NCI-H526 (cell line): ENCODE results near the gene UGGT2.
"Not testable (repeated sequence)": the region's sequence is repeated elsewhere in the genome, so short reads cannot be mapped to it uniquely, and the experiment has no call there.

Experiments
- DNase-seq, 2 experiments: peaks; one replicate each; lab custom pipeline; 2025; lab: John Stamatoyannopoulos, UW

UGGT2 gene

DNA sequence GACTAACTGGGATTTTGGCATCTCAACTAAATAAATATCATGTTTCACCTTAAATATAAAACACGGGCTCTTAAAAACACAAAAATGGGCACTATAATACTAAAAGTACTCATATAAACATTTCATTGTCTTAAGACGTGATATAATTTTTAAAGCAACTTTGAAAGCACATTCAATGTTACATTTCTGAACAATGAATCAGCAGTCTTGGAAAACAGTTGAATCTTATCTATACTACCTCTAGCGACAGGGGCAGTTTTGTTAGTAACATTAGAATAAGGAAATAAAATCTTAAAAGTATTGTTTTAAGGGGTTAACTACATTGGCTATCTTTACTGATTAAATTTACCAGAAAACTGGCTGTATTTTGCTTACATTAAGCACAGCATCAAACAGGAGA, 156.9 kb downstream of the UGGT2 start:
- no peak for DNase-seq

DNA sequence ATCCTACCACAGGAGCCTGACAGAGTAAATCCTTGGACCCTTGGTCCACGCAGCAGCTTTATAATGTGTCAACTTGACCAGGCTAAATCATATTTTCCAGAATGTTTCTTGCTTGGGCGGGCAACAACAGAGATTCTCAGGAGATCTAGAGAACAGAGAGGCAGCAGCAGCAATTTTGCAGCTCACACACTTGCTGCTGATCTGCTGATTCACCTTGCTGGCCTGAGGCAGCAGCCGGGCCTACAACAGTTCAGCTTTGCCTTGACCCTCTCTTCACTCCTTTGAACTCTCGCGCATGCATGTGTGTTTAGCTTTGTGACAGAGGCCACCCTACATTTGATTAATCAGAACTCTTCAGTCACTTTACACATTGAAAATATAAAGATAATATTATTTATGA, 159.3 kb downstream of the UGGT2 start:
- DNase-seq = no peak

DNA sequence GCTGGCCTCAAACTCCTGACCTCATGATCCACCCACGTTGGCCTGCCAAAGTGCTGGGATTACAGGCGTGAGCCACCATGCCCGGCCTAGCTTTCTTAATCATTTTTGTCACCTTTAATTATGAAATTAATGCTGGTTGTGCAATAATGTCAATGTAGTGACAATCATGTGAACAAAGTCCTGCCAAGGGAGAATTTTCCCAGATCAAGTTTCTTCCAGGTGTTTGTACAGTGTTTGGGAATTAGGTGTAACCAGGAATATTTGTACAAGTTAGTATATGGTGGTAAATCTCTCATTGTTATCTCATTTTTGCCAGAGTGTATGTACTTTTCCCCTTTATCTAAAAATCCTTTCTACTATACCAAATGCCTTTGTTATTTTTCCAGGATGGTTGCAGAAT, 171.1 kb downstream of the UGGT2 start:
- DNase-seq = no peak

DNA sequence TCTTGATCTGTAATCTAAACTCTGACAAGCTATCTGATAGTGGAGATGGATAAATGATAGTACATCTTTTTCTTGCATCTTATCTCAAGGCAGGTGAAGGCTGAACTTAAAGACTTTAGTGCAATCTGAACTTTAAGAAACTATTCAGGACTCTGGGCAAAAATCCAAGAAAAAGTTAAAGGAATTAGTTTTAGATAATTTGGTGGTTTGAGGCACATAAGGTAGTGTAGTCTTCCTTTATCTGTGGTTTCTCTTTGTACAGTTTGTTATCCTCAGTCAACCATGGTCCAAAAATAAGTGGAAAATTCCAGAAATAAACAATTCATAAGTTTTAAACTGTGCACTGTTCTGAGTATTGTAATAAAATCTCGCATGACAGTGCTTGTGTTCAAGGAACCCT, 172.9 kb downstream of the UGGT2 start:
- DNase-seq = no peak

DNA sequence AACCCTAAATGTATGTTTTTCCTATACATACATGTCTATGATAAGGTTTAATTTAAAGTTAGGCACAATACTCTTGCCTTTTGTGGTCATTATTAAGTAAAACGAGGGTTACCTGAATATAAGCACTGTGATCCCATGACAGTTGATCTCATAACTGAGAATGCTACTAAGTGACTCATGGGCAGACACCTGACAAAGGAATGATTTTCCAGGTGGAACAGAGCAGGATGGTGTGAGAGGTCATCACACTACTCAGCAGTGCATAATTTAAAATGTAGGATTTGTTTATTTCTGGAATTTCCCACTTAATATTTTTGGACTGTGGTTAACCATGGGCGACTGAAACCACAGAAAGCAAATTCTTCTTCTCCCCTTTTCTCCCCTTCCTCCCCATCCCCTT, 178.9 kb downstream of the UGGT2 start:
- no peak for DNase-seq

DNA sequence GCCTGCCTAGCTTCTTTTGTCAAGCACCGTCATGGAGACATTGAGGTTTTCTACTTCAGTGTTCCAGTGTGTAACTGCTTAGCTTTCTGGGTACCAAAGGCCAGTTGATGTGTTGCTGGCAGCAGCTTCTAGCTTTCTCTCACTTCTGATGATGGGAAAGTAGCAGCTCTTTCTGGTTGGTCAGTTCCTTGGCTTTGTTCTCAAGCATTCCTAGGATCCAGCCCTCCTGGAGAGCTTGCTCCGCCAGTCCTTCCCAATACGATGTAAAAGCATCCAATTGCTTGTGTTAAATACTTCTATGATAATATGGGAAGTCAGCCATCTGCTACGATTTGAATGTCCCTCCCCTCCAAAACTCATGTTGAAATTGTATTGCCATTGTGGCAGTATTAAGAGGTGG, 182.8 kb downstream of the UGGT2 start:
- no peak for DNase-seq

DNA sequence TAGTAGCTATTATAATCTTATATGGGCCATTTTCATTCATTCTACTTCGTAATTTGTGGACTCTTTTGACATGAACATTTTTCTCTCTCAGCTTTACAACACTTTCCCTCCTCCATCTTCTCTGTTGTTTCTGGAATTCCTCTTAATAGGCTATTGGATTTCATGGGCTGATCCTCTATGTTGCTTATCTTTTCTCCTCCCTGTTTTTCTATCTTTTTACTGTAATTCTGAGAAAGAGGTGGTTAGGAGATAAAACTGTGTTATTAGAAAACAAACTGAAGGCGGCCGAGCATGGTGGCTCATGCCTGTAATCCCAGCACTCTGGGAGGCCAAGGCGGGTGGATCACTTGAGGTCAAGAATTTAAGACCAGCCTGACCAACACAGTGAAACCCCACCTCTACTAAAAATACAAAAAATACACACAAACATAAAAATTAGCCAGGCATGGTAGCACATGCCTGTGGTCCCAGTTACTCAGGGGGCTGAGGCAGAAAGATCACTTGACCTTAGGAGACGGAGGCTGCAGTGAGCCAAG, 188.1 kb downstream of the UGGT2 start:
- no peak for DNase-seq

DNA sequence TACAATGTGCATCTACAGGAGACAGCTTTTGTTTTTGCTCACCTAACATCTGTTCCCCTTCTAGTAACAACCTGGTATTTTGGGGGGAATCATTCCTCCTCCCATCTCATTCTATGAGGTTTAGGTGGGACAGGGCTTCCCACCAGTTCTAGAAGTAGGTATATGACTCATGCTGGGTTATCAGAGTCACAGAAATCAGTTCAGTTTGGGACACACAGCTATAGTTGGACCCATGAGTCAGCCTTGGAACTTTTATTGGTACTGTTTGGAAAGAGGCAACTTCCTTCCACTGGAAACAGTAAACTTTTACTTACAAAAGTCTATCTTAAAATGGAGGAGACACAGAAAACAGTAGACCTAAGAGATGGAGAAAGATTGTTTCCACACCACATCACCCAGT, 190.8 kb downstream of the UGGT2 start:
- DNase-seq = no peak

DNA sequence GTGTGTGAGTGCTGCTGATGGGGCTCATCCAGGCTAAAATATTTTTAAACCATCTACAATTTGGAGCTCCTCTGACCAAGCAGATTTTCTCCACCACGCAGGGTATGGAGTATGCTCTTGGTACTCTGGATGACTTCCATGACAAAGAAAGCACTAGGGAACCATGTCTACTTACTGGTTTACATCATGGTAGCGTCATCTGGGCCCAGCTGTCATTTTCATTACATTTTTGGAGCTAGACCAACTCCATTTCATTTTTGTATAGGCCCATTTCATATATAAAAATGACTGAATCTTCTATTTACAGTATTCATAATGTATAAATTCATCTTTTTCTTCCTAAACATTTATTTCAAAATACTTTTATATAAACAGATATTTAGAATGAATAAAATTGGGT, 191.9 kb downstream of the UGGT2 start:
- DNase-seq = no peak

DNA sequence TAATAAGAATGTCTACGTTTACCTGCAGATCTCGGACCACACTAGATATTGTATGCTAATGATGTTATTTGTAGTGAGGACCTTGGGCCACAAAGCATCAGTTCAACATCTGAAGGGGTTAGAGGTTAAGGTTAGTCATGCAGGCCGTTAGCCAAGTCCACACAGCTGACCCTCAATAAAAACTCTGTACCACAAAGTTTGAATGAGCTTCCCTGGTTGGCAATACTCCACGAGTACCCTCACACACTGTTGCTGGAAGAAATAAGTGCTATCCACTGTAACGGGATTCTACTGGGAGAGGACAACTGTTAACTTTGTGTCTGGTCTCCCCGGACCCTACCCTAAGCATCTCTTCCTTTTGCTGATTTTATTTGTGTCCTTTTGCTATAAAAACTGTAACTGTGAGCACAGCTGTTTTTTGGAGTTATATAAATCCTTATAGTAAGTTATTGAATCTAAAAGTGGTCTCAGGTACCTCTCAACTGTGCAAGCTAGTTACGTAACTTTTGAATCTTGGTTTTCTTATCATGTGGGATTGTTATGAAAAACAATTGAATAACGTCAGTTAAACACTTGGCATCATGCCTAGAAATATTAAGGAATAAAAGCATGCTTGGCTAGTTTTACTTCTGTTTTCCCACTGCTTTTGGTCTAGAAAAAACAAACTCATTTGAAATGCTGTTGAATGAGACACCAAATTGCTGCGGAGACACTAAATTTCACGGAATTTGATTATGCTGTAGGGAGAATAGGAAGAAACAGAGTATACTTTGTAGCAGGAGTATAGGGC, 194.7 kb downstream of the UGGT2 start:
- no peak for DNase-seq

DNA sequence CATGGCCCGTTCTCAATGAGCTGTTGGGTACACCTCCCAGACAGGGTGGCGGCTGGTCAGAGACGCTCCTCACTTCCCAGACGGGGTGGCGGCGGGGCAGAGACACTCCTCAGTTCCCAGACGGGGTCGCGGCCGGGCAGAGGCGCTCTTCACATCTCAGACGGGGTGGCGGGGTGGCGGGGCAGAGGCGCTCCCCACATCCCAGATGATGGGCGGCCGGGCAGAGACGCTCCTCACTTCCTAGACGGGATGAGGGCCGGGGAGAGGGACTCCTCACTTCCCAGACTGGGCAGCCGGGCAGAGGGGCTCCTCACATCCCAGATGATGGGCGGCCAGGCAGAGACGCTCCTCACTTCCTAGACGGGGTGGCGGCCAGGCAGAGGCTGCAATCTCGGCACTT, 207.5 kb downstream of the UGGT2 start:
- not testable (repeated sequence) for DNase-seq

DNA sequence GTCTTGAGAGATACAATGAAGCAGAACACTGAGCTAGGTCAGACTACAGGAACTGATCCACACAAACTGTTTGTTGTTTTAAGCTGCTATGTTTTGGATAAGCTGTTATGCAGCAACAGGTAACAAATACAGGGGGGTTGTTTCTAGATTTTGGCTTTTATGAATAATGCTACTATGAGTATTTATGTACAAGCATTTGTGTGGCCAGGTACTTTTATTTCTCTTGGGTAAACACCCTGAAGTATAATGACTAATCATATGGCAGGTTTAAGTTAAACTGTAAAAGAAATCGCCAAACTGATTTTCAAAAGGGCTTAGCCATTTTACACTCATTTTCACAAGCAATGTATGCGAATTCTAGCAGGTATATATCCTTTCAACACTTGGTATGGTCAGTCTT, 210.3 kb downstream of the UGGT2 start:
- no peak for DNase-seq

DNA sequence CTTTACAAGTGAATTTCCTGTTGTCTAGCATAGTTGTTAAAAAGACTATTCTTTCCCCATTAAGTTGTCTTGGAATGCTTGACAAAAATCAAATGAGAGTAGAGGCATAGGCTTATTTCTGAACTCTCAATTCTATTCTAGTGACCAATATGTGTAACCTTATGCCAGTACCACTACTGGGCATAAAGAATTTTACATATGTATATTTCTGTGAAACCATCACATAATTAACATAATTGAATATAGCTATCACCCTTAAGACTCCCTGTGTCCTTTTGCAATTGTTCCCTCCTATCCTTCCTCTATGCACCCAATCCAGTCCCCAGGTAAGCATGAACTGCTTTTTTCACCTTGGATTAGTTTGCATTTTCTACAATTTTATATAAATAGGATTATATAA, 211.3 kb downstream of the UGGT2 start:
- no peak for DNase-seq

DNA sequence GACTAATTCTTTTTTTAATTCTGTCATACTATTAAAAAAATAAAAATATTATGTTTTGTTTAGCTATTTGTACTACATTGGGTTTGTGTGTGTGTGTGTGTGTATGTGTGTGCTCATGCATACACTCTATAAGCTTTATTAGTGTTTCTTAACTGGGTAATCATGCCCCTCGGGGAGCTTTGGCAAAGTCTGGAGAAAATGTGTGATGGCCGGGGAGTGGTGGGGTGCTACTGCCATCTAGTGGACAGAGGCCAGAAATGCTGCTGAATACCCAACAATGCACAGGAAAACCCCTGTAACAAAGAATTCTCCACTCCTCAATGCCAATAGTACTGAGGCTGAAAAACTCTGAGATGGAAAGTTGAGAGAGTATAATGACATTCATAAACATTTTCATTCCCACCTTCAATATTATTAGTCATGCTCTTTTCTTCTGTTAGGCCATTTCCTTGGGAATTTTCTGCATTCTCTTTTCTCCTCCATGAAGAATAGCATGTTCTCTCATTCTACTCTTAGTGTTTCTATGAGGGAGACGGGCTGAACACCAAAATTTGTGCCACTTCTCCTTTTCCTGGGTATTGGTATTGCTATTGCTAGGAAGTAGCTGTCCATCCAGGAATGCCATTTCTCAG, 219.0 kb downstream of the UGGT2 start:
- peak; percentile 59 to 84 for DNase-seq

DNA sequence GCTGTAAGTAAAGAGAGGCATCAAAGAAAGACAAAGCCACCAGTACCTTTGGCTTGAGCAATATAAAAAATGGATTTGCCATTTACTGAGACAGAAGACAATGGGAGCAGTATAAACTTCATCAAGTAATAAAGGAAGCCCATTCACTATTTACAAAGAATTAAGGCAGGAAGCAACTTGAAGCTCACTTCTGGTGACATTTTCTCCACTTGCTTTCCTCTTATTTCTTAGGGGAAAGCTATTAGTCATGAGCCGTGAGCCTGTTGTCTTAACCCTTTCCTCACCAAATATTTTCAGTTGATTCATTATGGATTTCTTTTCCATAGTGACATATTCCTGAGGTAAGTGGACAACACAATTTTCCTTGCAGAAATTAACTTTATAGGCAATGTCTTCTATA, 219.5 kb downstream of the UGGT2 start:
- DNase-seq = no peak

DNA sequence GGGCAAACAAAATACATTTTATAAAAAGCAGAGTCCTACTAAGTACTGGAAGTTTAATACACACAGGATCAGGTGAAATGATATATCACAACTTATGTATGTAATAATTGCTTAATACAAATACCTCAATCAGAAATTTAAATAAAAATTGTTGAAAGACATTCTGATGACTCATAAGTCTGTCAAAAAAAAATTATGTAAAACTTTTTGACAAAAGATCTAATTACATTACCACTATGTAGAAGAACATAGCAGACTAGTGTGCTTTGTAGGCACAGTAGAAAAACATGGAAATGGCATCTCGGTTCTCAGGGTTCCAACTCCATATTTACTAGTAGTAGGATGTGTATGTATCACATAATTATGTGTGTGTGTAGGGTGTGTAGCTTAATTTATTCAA, 220.1 kb downstream of the UGGT2 start:
- DNase-seq = no peak

DNA sequence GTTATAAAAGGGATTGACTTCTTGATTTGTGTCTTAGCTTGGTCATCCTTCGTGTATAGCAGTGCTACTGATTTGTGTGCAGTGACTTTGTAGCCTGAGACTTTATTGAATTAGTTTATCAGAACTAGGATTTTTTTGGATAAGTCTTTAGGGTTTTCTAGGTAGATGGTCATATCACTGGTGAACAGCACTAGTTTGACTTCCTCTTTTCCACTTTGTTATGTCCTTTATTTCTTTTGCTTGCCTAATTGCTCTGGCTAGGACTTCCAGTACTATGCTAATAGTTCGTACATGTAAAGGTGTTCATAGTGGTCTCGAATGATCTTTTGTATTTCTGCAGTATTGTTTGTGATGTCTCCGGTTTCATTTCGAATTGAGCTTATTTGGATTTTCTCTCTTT, 230.9 kb downstream of the UGGT2 start:
- no peak for DNase-seq

DNA sequence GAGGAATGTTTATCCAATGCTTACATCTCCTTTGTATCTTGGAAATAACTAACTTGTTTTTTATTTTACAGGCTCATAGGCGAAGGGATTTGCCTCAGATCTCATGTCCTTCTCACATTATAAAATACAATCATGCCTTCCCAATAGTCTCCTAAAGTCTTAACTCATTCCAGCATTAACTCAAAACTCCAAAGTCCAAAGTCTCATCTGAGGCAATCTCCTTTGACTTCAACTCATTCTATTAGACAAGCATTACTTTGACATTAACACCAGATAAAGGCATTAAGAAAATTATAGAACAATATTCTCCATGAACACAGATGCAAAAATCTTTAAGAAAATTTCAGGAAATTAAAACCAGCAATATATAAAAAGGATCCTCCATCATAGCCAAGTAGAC, 238.7 kb downstream of the UGGT2 start:
- DNase-seq = no peak

DNA sequence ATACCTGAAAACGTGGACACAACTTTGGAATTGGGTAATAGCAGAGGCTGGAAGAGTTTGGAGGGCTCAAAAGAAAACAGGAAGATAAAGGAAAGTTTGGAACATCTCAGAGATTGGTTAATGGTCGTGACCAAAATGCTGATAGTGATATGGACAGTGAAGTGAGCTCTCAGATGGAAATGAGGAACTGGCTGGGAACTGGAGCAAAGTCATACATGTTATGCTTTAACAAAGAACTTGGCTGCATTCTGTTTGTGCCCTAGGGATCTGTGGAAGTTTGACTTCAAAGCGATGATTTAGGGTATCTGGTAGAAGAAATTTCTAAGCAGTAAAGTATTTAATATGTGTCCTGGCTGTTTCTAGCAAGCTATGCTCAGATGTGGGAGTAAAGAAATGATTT, 240.1 kb downstream of the UGGT2 start:
- DNase-seq = no peak

DNA sequence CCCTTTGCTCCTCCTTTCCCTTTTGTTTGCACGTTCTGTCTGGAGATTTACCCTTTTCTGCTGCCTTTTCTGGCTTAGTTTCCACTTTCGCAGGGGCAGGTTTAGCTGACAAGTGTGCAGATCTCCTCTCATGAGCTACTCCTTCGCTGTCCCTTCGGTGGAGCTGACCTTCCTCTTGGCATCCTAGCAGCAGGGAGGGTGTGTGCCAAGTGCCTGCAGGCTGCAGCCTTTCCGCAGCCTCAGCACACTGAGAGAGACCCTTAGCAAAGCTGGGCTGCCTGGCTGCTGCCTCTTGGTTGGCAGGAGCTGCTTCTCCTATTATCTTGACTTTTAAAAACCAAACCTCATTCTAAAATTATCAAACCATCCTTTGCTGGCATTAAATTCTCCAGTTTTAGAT, 243.8 kb downstream of the UGGT2 start:
- no peak for DNase-seq

DNA sequence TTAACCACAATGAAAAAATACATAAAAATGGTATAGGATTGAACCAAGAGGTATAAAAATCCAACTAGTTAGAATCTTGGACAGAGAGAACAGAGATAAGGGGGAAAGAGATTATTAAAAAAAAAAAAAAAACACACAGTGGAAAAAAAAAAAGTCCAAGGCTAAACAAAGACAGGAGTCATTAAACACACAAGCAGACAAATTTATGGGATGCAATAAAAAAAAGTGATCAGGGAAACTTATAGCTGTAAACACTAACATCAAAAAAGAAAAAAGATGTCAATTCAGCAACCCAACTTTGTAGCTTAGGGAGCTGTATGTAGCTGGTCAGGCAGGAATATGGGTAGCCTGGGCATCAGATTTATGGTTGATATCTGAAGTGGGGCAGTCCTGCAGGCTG, 247.3 kb downstream of the UGGT2 start:
- no peak for DNase-seq

DNA sequence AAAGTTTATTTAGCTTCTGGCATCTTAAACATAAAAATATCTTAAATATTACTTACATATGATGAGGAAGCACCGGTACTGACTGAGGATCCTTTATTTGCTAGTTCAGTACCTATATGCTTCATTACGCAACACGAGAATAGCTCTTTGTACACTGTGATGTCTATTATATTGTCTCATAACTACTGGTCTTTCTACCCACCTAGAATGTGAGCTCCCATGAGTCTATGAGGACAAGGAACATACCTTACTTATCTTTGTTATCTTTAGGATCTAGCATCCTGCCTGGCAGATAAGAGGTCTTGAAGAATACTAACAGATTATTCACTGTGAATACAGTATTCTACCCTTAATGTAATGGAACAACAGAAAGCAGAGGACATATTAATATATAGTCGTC, 251.4 kb downstream of the UGGT2 start:
- DNase-seq = no peak

DNA sequence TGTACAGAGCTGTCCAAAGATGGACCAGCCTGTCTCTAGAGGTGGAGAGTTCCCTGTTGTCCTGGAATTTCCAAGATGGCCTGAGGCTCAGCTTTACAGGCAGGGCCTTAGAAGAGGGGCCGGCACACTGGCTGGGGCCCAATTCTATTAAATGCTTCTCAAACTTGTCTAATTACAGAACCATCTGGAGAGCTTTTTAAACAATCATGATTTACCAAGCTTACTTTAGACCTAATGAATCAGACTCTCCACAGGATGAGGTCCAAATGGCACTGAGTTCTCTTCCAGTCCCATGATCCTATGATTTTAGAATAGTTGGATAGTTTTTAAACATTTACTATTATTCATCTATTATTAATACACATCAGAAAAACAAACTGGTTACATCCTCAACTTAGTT, 252.8 kb downstream of the UGGT2 start:
- DNase-seq = no peak

DNA sequence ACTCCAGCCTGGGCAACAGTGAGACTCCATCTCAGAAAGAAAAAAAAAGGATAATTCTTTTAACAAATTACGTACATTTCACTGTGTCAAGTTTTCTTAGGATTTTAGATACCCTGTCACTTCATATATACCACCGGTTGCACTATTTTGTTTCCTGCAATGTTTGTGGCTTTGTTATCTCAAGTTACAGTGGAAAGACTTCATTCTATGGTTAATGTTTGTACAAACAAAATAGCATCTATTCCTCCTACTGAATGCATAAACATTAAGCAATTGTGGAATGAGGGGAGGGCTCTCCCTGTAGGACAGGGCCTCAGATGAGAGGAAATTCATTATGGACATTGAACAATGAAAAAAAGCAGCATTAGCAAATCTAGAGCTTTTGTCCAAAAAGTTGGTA, 256.2 kb downstream of the UGGT2 start:
- DNase-seq = peak; percentile 53 to 66
